ENCODE data around the gene SLC39A11.

GRCh38 chr17:72877348-72877747, 215.1 kb downstream of the SLC39A11 start:
- TF ChIP-seq POLR2A (IDR thresholded peaks at IDR 0.05): no peak
- TF ChIP-seq, protein P1, sequence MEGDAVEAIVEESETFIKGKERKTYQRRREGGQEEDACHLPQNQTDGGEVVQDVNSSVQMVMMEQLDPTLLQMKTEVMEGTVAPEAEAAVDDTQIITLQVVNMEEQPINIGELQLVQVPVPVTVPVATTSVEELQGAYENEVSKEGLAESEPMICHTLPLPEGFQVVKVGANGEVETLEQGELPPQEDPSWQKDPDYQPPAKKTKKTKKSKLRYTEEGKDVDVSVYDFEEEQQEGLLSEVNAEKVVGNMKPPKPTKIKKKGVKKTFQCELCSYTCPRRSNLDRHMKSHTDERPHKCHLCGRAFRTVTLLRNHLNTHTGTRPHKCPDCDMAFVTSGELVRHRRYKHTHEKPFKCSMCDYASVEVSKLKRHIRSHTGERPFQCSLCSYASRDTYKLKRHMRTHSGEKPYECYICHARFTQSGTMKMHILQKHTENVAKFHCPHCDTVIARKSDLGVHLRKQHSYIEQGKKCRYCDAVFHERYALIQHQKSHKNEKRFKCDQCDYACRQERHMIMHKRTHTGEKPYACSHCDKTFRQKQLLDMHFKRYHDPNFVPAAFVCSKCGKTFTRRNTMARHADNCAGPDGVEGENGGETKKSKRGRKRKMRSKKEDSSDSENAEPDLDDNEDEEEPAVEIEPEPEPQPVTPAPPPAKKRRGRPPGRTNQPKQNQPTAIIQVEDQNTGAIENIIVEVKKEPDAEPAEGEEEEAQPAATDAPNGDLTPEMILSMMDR (IDR thresholded peaks at IDR 0.05): no peak

All from body of pancreas (tissue), 4 donors.